ENCODE measurements around the gene SOST. TPM values are rescaled to one million over a fixed set of nuclear protein-coding genes. Genes with fewer than 3 reads are reported as not detected.

The SOST gene
- total RNA-seq, 1 experiment from 2014 or later: not detected

- Histone ChIP-seq H2BK12ac (ENCODE audit: insufficient read length, low read depth, low read length) (no peak overlapping the region), H2BK120ac (ENCODE audit: low read depth, low read length, poor library complexity, severe bottlenecking) (no peak overlapping the region), H3T11ph (ENCODE audit: low read length) (no peak overlapping the region), H2AK5ac (ENCODE audit: insufficient read length, low read length) (no peak overlapping the region), H3K23ac (ENCODE audit: insufficient read length, low read depth, low read length) (no peak overlapping the region), H3K27ac (ENCODE audit: insufficient read length, low read depth, low read length) (no peak overlapping the region), H3K9ac (ENCODE audit: extremely low read depth, insufficient read length, low read length) (no peak overlapping the region), H3K56ac (ENCODE audit: insufficient read length, low read depth, low read length) (no peak overlapping the region), H3K23me2 (ENCODE audit: insufficient read length, low read depth, low read length, poor library complexity, severe bottlenecking) (no peaks in the 10 kb centered on the region), H3K14ac (ENCODE audit: insufficient read depth, low read length) (no peak overlapping the region), H3K18ac (ENCODE audit: insufficient read length, low read depth, low read length) (no peak overlapping the region), H3K4me1 (ENCODE audit: insufficient read depth, low read length) (no peaks in the 10 kb centered on the region), H3K79me2 (ENCODE audit: insufficient read depth, low read length) (no peaks in the 10 kb centered on the region), H3K4me2 (ENCODE audit: insufficient read depth, insufficient read length, low read length) (no peak overlapping the region), H4K8ac (replicated peaks; ENCODE audit: insufficient read length, low read depth, low read length) (no peak overlapping the region), H3K27me3 (ENCODE audit: insufficient read depth, low read length) (no peaks in the 10 kb centered on the region), H3K9me3 (ENCODE audit: control insufficient read depth, low read depth, low read length) (no peaks in the 10 kb centered on the region), H3K79me1 (ENCODE audit: insufficient read depth, low read depth, low read length, poor library complexity, severe bottlenecking) (no peaks in the 10 kb centered on the region), H2BK20ac (ENCODE audit: low read depth, low read length, poor library complexity, severe bottlenecking) (no peak overlapping the region), H3K4ac (ENCODE audit: low read depth, low read length) (no peak overlapping the region), H4K5ac (ENCODE audit: insufficient read length, low read depth, low read length) (no peak overlapping the region), H2BK15ac (ENCODE audit: low read depth, low read length) (no peak overlapping the region), H2BK5ac (ENCODE audit: insufficient read length, low read length) (no peak overlapping the region), H4K20me1 (ENCODE audit: control insufficient read depth, insufficient read depth, insufficient read length) (no peaks in the 10 kb centered on the region), H4K91ac (ENCODE audit: insufficient read length, low read depth, low read length) (no peak overlapping the region), H2AFZ (ENCODE audit: low read length) (no peak overlapping the region)
- WGBS (ENCODE audit: extremely low coverage, insufficient read length, low lambda C conversion rate): no CpG with 5 or more reads among the region's 4 CpGs
- peaks cover 0 to 4% (median 0%) of the 10 kb centered on the region in 3 experiments; a peak in 1 of 7 replicates for H3K36me3 Mint-ChIP-seq (ENCODE audit: insufficient read depth in 1 of 3, low read depth in 3 of 3)
- DNase-seq: no peak
- no peak overlapping the region for H3K4me3 Mint-ChIP-seq
- H3K27ac Mint-ChIP-seq: peak overlapping the region in 1 of 3 experiments; percentile 69; a peak in 2 of 7 replicates
- TF ChIP-seq CTCF (conservative IDR thresholded peaks at IDR 0.05): no peak
- peaks cover 36 to 38% of the 10 kb centered on the region in 2 experiments for H3K4me1 Mint-ChIP-seq
- peaks cover 8% of the 10 kb centered on the region for H3K27me3 Mint-ChIP-seq (ENCODE audit: low read depth)
- peaks cover 3 to 8% of the 10 kb centered on the region in 2 experiments; a peak in 4 of 5 replicates for H3K9me3 Mint-ChIP-seq
Measured at GRCh38 chr17:43740541-43740940, 18.1 kb downstream of the SOST start.

Data from H9 (cell line).